ENCODE data around the gene ERGIC3. TPM values are rescaled to one million over a fixed set of nuclear protein-coding genes. Genes with fewer than 3 reads are reported as not detected.

The ERGIC3 gene
- total and polyA plus RNA-seq, 2 of the 4 experiments (the other 2 are of a cell fraction), result 434 to 438 TPM

GRCh38 chr20:35561671-35562070 is 19.8 kb downstream of the ERGIC3 start:
- Histone ChIP-seq H3K27ac (ENCODE audit: insufficient read depth, low read length) (no peak overlapping the region), H3K9me1 (ENCODE audit: insufficient read depth, low read length) (no peaks in the 10 kb centered on the region), H3K56ac (ENCODE audit: extremely low read depth, insufficient read depth, low read length) (no peak overlapping the region), H4K5ac (ENCODE audit: low read depth, low read length) (no peak overlapping the region), H3K14ac (replicated peaks; ENCODE audit: low read depth, low read length) (no peak overlapping the region), H3K36me3 (ENCODE audit: control insufficient read depth, insufficient read depth, low read length) (peaks cover 23% of the 10 kb centered on the region), H3K18ac (ENCODE audit: low read depth, low read length) (no peak overlapping the region), H4K20me1 (ENCODE audit: insufficient read depth, low read length) (no peaks in the 10 kb centered on the region), H3K23ac (ENCODE audit: low read depth, low read length) (no peak overlapping the region), H4K91ac (ENCODE audit: insufficient read depth, low read depth, low read length) (no peak overlapping the region), H2AK5ac (ENCODE audit: low read depth, low read length) (no peak overlapping the region), H2AK9ac (replicated peaks; ENCODE audit: low read depth, low read length, poor library complexity) (no peak overlapping the region), H2AFZ (replicated peaks; ENCODE audit: low read length, poor library complexity) (no peak overlapping the region), H3K4ac (ENCODE audit: low read depth, low read length) (no peak overlapping the region), H3K9ac (ENCODE audit: low read depth, low read length) (no peak overlapping the region), H2BK120ac (ENCODE audit: low read depth, low read length) (no peak overlapping the region), H3K4me2 (ENCODE audit: low read depth, low read length) (no peak overlapping the region), H4K8ac (ENCODE audit: low read depth in 2 of 2, low read length in 2 of 2) (no peak overlapping the region), H3K4me1 (ENCODE audit: control insufficient read depth, insufficient read depth, low read length) (peaks cover 2% of the 10 kb centered on the region), H3K4me3 (ENCODE audit: insufficient read depth, low read depth, low read length) (no peak overlapping the region), H2BK20ac (ENCODE audit: low read depth, low read length) (no peak overlapping the region), H3K9me3 (ENCODE audit: control insufficient read depth, insufficient read depth, low read length) (no peaks in the 10 kb centered on the region), H2BK15ac (ENCODE audit: low read depth, low read length) (no peak overlapping the region), H2BK5ac (ENCODE audit: low read depth, low read length, poor library complexity, severe bottlenecking) (no peak overlapping the region), H3K79me1 (ENCODE audit: low read depth in 1 of 2, low read length in 2 of 2) (no peaks in the 10 kb centered on the region), H3K27me3 (ENCODE audit: control insufficient read depth, insufficient read depth, low read length) (no peaks in the 10 kb centered on the region)
- POLR2A ChIA-PET (ENCODE audit: unreplicated experiment), result no interaction called here
- ATAC-seq (ENCODE audit: low read depth), result no peak
- in situ Hi-C loops (cut with MboI; ENCODE audit: low sequenced_read_pairs), result no loop called here
- DNase-seq, result no peak
- no TSS peak for BruUV-seq (replicated peaks)
- no CpG with 5 or more reads among the region's 5 CpGs for WGBS, 2 experiments (ENCODE audit: extremely low coverage in 2 of 2, insufficient read length in 1 of 2)
- CTCF ChIA-PET, result interaction anchor here (0.6 to 1.3 kb wide), 3 partner anchors 19 to 359 kb away, joined by 3 to 4 read pairs (median 3); no protein-coding TSS in a partner anchor
- TF ChIP-seq BHLHE40 (IDR thresholded peaks at IDR 0.05; ENCODE audit: low read depth, low read length), result no peak
- no peak for TF ChIP-seq CEBPB (IDR thresholded peaks at IDR 0.05; ENCODE audit: low read depth, low read length)
- no peak for TF ChIP-seq MAFK (IDR thresholded peaks at IDR 0.05; ENCODE audit: low read depth, low read length)
- TF ChIP-seq POLR2A (IDR thresholded peaks at IDR 0.05; ENCODE audit: low read depth, low read length), result no peak
- dilution Hi-C loops (cut with HindIII; ENCODE audit: low sequenced_read_pairs, unreplicated experiment), result no loop called here
- intact Hi-C loops (cut with micrococcal nuclease), result loop anchor here (10.0 kb wide), 1 partner anchor 103 kb away; the partner anchor contains the start of genes CPNE1 and RBM12

All from IMR-90 (cell line).